Embryonic facial prominence (tissue), 1 donor: ENCODE data around the gene LSS.

Experiments used
- DNase-seq: peaks from one replicate; pipeline ENCODE4 v3.0.0-alpha.2; 2016; ENCODE audit errors: extremely low spot score

The LSS gene

DNA sequence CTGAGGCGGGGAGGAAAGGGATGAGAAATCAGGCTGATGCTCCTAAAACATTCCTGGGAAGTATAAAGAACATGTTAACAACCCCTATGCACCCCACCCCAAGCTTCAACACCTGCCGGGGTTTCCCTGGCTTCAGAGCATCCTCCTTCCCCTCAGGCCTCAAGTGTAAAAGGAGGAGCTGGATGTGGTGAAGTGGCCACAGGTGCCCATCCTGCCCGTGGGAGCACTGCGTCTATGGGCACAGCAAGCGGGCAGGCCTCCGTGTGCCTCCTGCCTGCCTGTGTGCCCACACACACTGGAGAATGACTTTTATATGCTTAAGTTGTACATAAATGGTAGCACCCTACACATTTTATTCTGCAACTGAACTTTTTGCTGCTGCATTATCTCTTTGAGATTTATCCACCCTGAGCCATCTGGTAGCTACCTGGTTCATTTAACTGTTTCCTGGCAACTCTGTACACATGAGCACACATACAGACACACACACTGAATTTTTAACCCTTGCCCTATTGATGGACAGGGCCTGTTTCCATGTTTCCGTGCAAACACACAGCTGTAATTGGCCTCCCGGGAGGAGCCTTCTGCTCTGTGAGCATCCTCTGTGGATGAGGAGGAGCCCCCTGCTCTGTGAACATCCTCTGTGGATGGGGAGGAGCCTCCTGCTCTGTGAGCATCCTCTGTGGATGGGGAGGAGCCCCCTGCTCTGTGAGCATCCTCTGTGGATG lies 59.8 kb downstream of the LSS start:
- no peak for DNase-seq

DNA sequence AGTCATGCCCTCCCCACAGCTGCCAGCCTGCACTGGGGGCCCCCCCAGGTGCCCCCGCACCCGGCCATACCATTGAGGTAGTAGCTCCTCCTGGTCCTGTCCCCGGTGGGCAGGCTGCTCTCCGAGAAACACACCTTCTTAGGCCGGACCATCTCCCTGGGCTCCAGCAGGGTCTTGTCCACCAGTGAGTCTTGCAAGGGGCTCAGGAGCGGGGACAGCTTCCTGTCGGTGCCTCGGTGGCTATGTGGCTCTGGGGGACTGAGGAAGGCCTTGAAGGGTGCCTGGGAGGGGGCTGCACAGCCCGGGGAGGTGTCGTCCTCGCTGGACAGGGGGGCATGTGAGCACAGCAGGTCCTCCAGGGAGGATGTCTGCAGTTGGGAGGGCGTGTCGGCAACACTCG lies 60.3 kb downstream of the LSS start:
- no peak for DNase-seq

DNA sequence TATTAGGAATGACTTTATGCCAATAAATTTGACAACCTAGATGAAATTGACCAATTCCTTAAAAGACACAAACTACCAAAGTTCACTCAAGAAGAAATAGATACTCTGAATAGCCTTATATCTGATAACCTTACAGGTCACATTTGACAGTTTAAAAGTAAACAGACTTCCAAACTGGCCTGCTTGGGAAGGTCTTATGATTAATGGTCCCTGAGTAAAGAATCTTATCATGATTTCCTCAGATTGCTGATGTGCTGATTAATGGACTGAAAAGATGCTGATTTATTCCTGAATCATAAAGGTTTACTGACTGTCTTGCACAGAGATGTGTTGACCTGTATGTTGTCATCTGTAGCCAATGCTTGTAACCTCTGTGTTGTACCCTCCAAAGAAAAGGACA lies 63.5 kb downstream of the LSS start:
- no peak for DNase-seq

DNA sequence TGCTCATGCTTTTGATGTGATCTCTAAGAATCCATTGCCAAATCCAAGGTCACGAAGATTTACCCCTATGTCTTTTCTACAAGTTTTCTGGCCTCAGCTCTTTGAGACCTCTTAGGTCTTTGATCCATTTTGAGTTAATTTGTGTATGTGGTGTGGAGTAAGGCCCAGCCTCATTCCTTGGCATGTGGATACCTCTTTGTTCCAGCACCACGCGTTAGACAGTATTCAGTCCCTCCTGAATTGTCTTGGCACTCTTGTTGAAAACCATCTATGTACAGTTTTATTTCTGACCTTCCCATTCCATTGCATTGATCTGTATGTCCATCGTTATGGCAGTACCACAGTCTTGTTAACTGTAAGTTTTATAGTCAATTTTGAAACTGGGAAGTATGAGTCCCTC lies 65.2 kb downstream of the LSS start:
- no peak for DNase-seq

DNA sequence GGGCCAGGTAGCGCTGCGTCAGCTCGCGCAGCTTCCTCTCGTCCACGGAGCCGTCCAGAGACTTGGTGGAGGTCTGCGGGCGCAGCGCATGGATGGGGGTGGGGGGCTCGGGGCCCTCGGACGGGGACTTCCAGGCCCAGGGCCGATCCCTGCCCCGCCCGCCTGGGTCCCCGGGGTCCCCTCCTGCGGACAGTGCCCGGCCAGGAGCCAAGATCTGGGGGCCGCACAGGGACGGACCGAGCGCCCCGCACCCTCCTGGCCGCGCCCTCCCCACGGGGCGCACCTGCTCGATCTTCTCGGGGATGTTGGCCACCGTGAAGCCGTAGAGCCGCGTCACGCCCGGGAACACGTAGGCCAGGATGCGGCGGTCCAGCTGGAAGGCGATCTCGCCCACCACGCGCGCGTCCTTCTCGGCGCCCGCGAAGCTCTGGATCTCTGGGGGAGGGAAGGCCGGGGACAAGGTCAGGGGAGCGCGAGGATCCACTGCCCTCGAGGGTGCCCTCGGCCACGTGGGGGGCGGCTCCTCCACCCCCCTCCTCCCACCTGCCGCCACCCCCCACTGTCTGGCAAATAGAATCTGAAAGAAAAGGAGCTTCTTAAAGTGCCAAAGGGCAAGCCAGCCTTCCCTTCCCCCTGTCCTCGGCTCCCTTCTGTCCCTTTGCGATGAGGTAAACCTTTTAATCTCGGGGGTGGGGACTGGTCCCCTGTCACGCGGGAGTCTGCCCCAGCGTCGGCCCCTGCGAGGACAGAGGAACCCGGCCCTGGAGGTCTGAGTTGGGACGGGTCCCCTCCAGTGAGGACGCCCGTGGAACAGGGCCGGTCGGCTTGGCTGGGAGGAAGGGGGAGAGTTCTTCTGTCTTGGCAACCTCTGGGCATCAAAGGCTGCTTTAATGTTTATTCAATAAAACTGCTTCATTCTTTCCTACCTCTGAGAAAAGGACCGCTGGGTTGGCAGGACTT lies 66.7 kb downstream of the LSS start:
- no peak for DNase-seq

DNA sequence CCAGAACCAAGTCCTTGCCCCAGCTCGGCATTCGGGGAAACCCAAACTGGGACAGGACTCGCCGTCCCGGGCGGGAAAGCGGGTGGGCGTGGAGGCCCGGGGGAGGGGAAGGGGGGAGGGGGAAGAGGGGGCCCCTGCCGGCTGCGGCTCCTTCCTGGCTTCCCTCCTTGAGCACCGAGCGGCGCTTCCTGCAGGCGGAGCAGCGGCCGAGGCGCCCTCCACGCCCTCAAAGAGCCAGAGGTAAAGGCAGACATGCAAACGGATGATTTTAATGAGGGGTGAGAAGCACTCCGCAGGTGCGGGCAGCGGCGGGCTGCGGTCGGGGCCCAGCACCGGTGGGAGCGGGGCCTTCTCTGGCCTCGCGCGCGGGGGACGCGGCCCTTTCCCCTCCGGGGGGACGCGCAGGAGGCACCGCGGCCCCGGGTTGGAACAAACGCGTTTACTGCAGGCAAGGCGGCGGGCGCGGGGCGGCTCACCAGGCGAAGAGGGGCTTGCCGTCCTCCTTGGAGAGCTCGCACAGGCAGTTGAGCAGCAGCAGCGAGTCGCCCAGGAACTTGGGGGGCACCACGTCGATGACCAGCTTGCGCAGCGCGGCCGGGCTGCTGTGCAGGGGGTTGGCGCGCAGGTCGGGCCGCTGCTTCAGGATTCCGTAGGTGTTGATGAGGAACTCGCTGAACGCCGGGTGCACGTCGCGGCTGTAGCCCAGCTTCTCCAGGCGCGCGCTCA lies 67.5 kb downstream of the LSS start:
- no peak for DNase-seq

DNA sequence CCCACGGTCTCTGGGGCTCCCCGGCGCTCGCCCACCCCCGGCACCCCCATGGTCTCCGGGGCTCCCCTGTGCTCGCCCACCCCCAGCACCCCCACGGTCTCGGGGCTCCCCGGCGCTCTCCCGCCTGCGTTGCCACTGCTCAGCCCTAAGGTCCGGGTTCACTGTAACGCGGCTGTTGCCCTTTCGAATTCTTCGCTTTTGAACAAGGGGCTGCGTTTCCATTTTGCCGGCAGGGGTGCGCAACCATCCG lies 68.0 kb downstream of the LSS start:
- no peak for DNase-seq

DNA sequence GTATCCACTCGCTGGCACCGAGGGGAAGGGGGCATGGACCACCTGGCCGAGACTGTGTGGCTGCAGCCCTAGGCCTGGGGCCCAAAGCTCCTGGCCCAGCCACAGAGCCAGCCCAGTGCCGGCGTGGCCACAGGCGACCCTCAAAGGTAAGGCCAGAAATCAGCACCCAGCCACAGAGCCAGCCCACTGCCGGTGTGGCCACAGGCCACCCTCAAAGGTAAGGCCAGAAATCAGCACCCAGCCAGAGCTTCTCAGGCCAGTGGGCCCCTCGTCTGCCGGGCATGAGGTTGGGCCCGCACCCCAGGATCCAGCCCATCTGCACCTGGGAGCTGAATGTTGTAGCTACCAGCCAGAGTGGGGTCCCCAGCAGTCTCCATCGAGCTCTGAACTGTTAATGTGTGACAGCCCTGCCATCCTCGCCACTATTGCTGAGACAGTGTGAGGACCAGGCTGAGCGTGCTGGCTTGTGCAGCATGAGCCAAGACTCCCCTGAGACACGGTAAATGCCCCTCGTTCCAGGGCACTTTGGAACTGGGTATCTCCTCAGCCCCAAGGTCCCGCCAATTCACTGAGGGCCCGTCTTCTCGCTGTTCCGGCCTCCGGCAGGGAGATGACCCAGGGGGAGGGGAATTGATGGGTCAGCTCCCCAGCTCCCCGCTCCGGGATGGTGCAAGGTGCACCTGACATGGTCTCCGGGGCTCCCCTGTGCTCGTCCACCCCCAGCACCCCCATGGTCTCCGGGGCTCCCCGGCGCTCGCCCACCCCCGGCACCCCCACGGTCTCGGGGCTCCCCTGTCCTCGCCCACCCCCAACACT lies 68.5 kb downstream of the LSS start:
- DNase-seq, result no peak

DNA sequence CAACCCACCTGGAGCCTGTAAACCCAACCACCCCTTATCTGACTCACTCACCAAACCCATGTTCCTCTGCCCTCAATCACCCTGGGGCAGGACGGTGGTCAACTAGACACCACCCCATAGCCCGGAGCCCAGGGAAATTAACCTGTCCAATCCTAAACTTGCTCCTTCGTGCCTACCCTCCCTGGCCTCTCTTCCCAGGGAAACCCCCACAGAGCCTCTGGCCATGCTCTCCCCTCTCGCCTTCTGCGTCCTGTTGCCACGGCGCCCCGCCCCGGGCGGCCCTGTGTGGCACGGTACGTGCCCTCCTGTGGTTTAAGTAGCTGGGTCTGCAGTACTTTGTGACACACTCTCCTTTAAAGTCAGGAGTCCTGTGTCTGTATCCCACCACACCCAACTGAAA lies 69.2 kb downstream of the LSS start:
- no peak for DNase-seq

DNA sequence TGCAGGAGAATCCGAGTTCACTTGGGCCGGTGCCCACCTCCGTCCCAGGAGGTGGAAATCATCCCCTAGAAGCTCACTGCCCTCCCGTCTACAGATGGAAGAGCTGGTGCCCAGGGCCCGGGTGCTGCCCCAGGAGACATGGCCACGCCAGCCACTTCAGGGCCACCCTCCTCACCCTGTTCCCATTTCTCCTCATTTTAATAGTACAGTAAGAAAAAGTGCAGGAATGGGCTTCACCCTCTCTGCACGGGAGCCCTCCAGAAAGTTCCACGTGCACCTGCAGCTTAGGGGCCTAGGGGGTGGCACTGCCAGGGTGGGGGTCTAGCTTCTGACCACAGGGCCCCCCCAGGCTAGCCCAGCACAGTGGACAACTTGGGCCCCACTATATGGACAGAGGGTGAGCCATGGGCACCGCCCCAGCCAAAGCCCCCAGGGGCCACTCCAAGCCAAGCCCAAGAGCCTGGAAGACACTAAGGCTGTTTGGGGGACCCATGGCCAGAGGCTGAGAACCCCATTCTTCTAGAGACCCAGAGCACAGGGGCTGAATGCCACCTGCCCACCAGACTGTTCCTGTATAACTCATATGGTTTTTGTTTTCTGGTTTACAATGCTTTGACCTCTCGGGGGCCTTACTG lies 69.8 kb downstream of the LSS start:
- no peak for DNase-seq

DNA sequence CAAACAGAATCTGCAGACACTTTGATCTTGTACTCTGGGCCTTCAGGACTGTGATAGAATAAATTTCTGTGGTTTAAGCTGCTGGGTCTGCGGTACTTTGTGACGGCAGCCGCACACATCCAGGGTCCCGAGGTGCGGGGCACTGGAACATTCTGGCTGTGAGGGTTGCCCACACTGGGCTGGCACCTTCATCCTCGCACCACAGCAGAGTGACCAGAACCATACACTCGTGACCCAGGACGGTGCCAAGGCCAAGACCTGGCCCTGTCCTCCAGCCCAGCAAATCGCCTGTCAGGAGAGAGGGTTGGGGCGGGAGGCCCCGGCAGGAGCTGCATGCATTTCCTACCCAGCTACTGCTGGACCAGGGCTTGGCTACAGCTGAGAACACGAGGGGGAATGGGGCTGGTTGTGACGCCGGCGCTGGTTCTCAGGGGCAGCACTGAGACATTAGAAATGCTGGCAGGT lies 70.6 kb downstream of the LSS start:
- no peak for DNase-seq

DNA sequence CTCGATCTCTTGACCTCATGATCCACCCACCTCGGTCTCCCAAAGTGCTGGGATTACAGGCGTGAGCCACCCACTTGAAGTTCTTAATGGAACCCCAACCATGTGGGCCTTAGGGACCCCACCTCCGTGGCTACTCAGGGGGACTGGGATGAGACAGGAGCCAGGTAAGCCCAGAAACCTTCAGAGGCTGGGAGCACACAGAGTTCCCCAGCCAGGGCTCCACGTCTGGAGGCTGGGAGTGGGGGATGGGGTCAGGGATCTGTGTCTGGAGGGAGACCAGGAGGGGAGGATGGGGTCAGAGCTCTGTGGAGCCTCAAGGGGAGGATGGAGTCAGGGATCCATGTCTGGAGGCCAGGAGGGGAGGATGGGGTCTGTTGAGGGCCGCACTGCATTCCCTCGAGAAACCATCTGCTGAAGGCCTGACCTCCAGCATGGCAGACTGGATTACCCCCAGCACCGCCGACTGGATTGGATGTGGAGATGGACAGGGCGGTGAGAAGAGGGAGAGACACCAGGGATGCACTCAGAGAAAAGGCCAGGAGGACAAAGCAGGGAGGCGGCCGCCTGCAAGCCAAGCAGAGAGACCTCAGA lies 71.1 kb downstream of the LSS start:
- DNase-seq, result no peak

DNA sequence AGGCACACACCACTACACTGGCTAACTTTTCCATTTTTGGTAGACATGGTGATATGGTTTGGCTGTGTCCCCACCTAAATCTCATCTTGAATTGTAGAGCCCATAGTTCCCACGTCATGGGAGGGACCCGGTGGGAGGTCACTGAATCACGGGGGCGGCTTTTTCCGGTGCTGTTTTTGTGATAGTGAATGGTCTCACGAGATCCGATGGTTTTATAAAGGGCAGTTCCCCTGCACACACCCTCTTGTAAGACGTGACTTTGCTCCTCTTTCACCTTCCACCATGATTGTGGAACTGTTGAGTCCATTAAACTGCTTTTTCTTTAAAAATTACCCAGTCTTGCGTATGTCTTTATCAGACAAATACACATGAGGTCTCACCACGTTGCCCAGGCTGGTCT lies 71.9 kb downstream of the LSS start:
- no peak for DNase-seq

DNA sequence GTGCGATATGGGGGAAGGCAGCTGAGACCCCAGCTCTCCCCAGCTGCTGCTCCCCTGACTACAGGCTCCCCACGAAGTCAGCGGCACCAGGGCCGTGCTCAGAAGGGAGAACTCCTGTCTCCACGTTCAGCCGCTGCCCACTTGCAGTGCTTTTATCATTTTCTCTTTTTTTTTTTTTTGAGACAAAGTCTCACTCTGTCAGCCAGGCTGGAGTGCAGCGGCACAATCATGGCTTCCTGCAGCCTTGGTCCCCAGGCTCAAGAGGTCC lies 72.3 kb downstream of the LSS start:
- DNase-seq, result no peak

DNA sequence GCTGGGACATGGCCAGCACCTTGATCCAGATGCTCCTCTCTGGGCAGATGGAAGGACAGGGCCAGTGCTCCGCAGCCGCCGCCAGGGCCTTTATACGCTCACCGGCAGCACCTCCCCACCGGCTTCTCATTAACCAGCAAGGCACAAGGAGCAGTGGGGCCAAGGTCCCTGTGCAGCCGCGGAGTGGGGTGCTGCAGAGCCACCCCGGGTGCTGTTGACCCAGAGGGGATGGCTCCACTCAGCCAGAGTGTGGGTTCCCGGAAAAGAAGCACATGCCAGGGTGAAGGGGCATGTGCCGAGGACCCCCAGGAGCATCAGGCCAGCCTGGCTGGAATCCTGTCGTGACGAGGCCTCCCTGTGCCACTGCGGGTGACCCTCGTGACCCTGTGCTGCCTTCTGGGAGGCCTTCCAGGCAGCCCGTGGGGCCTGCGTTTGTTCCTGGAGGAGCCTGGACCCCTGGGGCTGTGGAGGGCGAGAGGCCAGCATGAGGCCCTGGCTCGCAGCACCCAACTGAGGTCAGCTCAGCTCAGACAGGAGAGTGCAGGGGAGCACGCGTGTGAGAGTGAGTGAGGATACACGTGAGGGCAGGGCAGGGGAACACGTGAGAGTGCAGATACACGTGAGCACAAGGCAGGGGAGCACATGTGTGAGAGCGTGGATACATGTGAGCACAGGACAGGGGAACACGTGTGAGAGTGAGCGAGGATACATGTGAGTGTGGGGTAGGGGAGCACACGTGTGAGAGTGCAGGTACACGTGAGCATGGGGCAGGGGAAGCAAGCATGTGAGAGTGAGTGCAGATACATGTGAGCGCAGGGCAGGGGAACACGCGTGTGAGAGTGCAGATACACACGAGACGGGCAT lies 72.8 kb downstream of the LSS start, which contains the start of gene FTCD:
TSS of gene FTCD (minus strand) at position 66 of the 864 bp plus-strand sequence. CDS start at position 10, 56 bp downstream.
- no peak for DNase-seq

DNA sequence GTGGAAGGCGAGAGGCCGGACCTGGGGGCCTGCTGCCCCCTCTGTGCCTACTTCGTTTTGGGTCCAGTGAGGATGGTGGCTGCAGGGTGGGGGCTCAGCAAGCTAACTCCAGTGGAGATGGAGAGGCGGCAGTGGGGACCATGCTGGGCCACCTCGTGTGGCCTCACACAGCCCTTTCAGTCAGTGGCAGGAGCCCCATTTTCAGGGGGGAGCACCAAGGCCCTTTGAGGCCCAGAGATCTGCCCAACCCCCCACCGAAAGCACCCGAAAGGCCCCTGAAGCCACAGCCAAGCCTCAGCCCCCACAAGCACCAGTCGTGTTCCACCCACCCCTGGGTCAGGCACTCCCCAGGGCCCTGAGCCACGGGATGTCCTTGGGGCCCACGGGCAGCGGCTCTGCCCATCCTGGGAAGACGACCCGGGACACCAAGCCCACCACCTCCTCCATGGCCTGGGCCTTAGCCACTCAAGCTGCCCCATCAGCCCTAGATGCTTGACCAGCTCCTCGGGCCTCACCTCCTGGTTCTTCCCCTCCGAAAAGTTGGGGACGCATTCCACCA lies 73.5 kb downstream of the LSS start:
- DNase-seq, result no peak

DNA sequence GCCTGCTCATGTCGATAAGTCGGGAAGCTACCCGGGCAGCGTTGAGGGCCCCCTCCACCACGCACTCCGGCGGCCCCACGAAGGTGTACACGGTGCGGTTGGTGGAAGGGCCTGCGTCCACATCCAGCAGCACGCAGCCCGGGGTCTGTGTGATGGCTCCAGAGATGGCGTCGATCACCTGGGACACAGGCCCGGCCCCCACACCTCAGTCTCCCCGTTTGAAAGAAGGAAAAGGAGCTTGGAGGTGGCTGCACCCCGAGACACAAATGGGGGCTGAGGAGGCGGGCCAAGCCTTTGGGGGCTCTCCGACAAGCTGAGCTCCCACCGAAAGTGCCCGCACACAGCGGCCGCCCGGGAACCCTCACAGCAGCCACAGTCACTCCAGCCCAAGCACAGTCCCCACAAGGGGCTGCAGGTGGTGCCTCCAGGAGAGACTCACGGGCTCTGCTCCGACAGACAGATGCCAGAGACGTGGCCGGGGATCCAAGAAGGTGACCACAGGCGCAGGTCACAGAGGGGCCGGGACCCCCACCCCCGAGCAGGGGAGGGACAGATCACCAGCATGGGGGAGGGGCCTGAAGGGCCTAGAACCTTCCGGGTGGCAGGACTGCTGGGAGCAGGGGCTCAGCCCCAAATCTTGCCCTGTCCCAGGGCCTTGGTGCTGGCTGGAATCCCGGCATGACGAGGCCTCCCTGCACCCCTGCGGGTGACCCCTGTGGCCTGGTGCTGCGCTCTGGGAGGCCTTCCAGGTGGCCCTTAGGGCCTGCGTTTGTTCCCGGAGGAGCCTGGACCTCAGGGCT lies 74.2 kb downstream of the LSS start:
- no peak for DNase-seq

DNA sequence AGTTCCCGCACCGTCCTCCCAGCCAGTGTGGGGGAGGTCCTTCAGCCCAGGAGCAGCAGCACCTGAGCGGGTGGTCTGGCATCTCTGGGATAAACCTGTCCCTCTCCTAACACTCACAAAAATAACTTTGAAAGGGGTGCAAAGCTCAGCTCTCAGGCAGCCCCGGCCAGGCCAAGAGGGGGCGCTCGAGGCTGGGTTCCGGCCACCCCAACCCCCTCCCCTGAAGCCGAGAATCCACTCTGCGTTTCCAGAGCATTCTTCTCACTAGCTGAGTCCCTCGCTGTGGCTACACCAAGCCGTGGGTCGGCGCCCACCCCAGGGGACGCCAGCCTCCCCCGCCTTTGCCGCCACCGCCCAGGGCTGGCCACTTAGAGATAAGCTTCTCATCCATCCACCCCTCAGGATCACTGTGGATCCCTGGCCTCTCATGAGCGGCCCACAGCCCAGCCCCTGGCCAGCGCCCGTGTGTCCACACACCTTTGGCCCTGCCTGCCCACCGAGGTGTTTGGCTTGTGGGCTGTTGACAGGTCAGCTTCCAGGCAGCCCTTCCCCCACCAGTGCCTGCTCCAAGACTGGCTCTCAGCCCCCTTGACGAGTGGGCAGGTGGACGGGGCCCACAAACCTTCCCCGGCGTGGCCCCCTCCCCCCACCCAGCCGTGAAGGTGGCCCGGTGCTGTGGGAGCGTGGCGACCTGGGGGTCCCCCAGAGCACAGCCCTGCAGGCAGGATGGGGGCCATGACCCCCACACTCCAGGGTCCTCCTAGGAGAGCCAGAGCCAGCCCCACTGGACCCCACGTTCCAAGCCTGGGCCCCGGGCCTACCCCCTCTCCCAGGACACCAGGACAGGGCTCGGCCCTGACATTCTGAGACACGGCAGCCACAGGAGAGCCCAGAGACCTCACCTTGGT lies 75.1 kb downstream of the LSS start:
- no peak for DNase-seq
